GM18526 (cell line): ENCODE measurements around the gene MCHR2.

Experiments
- POLR2A ChIP-seq: IDR thresholded peaks from 3 replicates; pipeline ENCODE4 v1.6.1; 2011; ENCODE audit not compliant: insufficient read length; ENCODE audit errors: extremely low read depth

MCHR2 gene

GRCh38 chr6:99946005-99946404 lies 48.0 kb downstream of the MCHR2 start:
- TF ChIP-seq POLR2A: no peak

GRCh38 chr6:99943846-99944245 lies 50.2 kb downstream of the MCHR2 start:
- TF ChIP-seq POLR2A: no peak

GRCh38 chr6:99940582-99940981 lies 53.4 kb downstream of the MCHR2 start:
- TF ChIP-seq POLR2A: no peak

GRCh38 chr6:99933129-99933528 lies 60.9 kb downstream of the MCHR2 start:
- TF ChIP-seq POLR2A: no peak

- no peak for TF ChIP-seq POLR2A
Measured at GRCh38 chr6:99912657-99913056, 81.4 kb downstream of the MCHR2 start.

- no peak for TF ChIP-seq POLR2A
Measured at GRCh38 chr6:99905209-99906106, 88.6 kb downstream of the MCHR2 start.

GRCh38 chr6:99901596-99902384 lies 92.2 kb downstream of the MCHR2 start:
- no peak for TF ChIP-seq POLR2A

GRCh38 chr6:99894815-99895214 lies 99.2 kb downstream of the MCHR2 start:
- TF ChIP-seq POLR2A: no peak

GRCh38 chr6:99887066-99887465 lies 107.0 kb downstream of the MCHR2 start:
- no peak for TF ChIP-seq POLR2A

- TF ChIP-seq POLR2A: no peak
Measured at GRCh38 chr6:99885051-99885450, 109.0 kb downstream of the MCHR2 start.

GRCh38 chr6:99882128-99882702 lies 111.8 kb downstream of the MCHR2 start:
- TF ChIP-seq POLR2A: no peak

GRCh38 chr6:99879431-99879830 lies 114.6 kb downstream of the MCHR2 start:
- TF ChIP-seq POLR2A: no peak

- no peak for TF ChIP-seq POLR2A
Measured at GRCh38 chr6:99875068-99875467, 119.0 kb downstream of the MCHR2 start.

GRCh38 chr6:99873084-99873483 lies 120.9 kb downstream of the MCHR2 start:
- no peak for TF ChIP-seq POLR2A

- TF ChIP-seq POLR2A: no peak
Measured at GRCh38 chr6:99871641-99872040, 122.4 kb downstream of the MCHR2 start.
